Right renal pelvis (tissue), 4 donors: ENCODE data around the gene ABO. TPM values are rescaled to one million over a fixed set of nuclear protein-coding genes. Genes with fewer than 3 reads are reported as not detected.
"Not testable (repeated sequence)": the region's sequence is repeated elsewhere in the genome, so short reads cannot be mapped to it uniquely, and the experiment has no call there.

ENCODE experiments used
- DNase-seq, 4 donors: peaks; one replicate each; pipeline ENCODE4 v3.0.0-alpha.2; 2013; ENCODE audit warnings: low read depth in 4 of 4, low spot score in 3 of 4, missing footprints in 1 of 4
- polyA plus RNA-seq, 4 donors: library from polyadenylated mRNA; unstranded; fragments of 120-200 nt; gene quantifications; one replicate each; pipeline ENCODE4 v1.2.1, GENCODE V29; 2013; ENCODE audit not compliant: insufficient read length in 4 of 4

Gene ABO
- polyA plus RNA-seq, 4 donors: 9.8 to 30.9 (median 24.8) TPM

DNA sequence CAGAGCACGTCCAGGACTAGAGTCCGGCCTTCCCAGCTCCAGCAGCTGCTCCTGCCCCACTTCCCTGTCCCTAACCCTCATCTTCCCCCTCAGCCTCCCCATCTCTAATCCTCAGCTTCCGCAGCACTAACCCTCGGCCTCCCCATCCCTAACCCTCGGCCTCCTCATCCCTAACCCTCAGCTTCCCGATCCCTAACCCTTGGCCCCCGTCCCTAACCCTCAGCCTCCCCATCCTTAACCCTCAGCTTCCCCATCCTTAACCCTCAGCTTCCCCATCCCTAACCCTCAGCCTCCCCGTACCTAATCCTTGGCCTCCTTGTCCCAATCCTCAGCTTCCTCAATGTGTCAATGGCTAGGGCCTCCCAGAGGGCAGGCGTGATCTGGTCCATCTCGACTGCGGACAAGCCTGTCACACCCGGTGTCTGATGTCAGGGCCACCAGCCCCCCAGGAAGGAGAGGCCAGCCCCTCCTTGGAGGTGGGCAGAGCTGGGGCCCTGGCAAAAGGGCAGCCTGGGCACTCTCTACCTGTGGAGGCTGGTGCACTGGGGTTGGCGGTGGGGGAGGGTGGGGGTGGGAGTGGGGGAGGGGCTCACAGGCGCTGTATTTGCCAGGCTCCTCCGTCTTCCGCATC is 67.3 kb downstream of the ABO start:
- no peak for DNase-seq

GRCh38 chr9:133207021-133207531 is 67.9 kb downstream of the ABO start:
- DNase-seq: no peak

DNA sequence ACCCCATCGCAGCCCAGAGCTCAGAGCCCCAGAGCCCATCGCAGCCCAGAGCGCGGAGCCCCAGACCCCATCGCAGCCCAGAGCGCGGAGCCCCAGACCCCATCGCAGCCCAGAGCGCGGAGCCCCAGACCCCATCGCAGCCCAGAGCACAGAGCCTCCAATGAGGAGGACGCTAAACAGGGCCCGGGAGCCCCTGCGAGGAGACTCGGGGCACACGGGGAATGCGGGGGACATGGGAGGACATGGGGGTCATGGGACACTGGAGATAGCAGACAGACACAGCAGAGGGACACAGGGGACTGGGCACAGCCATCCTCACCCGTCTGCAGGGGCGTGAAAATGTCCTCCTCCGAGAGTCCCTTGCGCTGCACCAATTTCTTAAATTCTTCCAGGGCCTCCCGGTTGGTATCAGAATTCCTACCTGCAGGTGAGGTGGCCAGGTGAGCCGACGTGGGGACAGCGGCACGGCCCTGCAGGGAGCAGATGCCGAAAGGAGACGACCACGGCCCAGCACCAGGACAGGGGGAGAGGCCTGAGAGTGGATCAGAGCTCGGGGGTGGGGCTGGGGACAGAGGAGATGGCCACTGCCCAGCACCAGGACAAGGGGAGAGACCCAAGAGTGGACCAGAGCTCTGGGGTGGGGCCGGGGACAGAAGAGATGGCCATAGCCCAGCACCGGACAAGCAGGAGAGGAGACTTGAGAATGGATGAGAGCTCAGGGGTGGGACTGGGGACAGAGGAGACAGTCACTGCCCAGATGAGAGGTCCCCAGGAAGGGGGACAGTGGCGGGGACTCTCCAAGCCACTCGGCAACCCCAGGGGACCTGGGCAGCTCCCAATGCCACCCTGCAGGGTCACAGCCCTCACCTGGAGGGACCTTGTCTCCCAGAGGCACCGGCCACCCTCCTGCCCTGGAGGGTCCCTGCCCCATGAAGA is 68.7 kb downstream of the ABO start:
- no peak for DNase-seq

- DNase-seq: not testable (repeated sequence)
Measured at GRCh38 chr9:133205481-133205887, 69.5 kb downstream of the ABO start.

Other genes with a start within 250 kb of the ABO start
- gene GTF3C5, start 244.2 kb downstream of the ABO start, polyA plus RNA-seq: 10 to 100 TPM; 62.5 to 69.0 (median 68.7) TPM
- 1 to 10 TPM; 3.3 to 5.4 (median 4.6) TPM for gene CEL, start 213.2 kb downstream of the ABO start, polyA plus RNA-seq
- gene RALGDS, start 154.0 kb downstream of the ABO start, polyA plus RNA-seq: 10 to 100 TPM; 32.8 to 36.3 (median 33.6) TPM
- gene GBGT1, start 111.3 kb downstream of the ABO start, polyA plus RNA-seq: 1 to 10 TPM; 1.8 to 3.3 (median 2.4) TPM
- gene OBP2B, start 66.0 kb downstream of the ABO start, polyA plus RNA-seq: under 1 TPM in 1 of 4 donors, not detected in 3; 0.30 TPM
- gene SURF6, start 61.0 kb upstream of the ABO start, polyA plus RNA-seq: 10 to 100 TPM; 25.0 to 32.0 (median 28.4) TPM
- gene MED22, start 72.9 kb upstream of the ABO start, polyA plus RNA-seq: 10 to 100 TPM; 25.1 to 32.8 (median 26.8) TPM
- 1,000 to 10,000 TPM; 2,356 to 2,677 (median 2,609) TPM for gene RPL7A, start 73.0 kb upstream of the ABO start, polyA plus RNA-seq
- gene SURF1, start 81.3 kb upstream of the ABO start, polyA plus RNA-seq: 10 to 100 TPM; 33.8 to 53.0 (median 42.4) TPM
- 10 to 100 TPM; 19.5 to 28.5 (median 22.8) TPM for gene SURF2, start 81.3 kb upstream of the ABO start, polyA plus RNA-seq
- gene SURF4, start 100.9 kb upstream of the ABO start, polyA plus RNA-seq: 100 to 1,000 TPM; 174 to 189 (median 181) TPM
- gene STKLD1, start 101.2 kb upstream of the ABO start, polyA plus RNA-seq: 1 to 10 TPM; 3.4 to 5.0 (median 4.3) TPM
- gene REXO4, start 142.8 kb upstream of the ABO start, polyA plus RNA-seq: 10 to 100 TPM; 29.4 to 32.1 (median 30.7) TPM
- gene ADAMTS13, start 147.2 kb upstream of the ABO start, polyA plus RNA-seq: 10 to 100 TPM in 1 of 4 donors, 1 to 10 TPM in 3; 6.6 to 12.0 (median 8.8) TPM
- gene CACFD1, start 184.8 kb upstream of the ABO start, polyA plus RNA-seq: 10 to 100 TPM; 25.4 to 40.6 (median 28.5) TPM
- gene SLC2A6, start 203.9 kb upstream of the ABO start, polyA plus RNA-seq: 1 to 10 TPM; 1.1 to 2.3 (median 1.5) TPM
- gene MYMK, start 249.8 kb upstream of the ABO start, polyA plus RNA-seq: under 1 TPM in 2 of 4 donors, not detected in 2; 0.09 to 0.28 TPM